Endodermal cell (in vitro differentiated cells): Measurements from ENCODE around the gene TMEM62. TPM values are rescaled to one million over a fixed set of nuclear protein-coding genes. Genes with fewer than 3 reads are reported as not detected.

Experiments
- DNase-seq: peaks from one replicate; pipeline ENCODE4 v3.0.0-alpha.2; 2017
- H3K27ac ChIP-seq: 2 replicates; pipeline ENCODE4 v1.5.1; 2013; ENCODE audit warnings: mild to moderate bottlenecking, low read depth, low read length, moderate library complexity
- H3K27me3 ChIP-seq: 2 replicates; pipeline ENCODE4 v1.6.1; 2013; ENCODE audit warnings: mild to moderate bottlenecking, low read length, moderate library complexity; ENCODE audit not compliant: insufficient read depth, control insufficient read depth, poor library complexity, severe bottlenecking
- H3K36me3 ChIP-seq: 2 replicates; pipeline ENCODE4 v1.7.0; 2013; ENCODE audit warnings: mild to moderate bottlenecking, low read length, moderate library complexity; ENCODE audit not compliant: control insufficient read depth, insufficient read depth
- H3K4me1 ChIP-seq: one replicate; pipeline ENCODE4 v1.7.0; 2013; ENCODE audit warnings: low read length; ENCODE audit not compliant: control insufficient read depth, insufficient read depth
- H3K4me3 ChIP-seq: 2 replicates; pipeline ENCODE4 v1.5.1; 2013; ENCODE audit warnings: mild to moderate bottlenecking, low read length, moderate library complexity
- H3K9ac ChIP-seq: 2 replicates; pipeline ENCODE4 v1.6.1; 2013; ENCODE audit warnings: mild to moderate bottlenecking, low read length, moderate library complexity; ENCODE audit not compliant: poor library complexity, severe bottlenecking; ENCODE audit errors: extremely low read depth
- H3K9me3 ChIP-seq: 2 replicates; pipeline ENCODE4 v1.6.1; 2013; ENCODE audit warnings: mild to moderate bottlenecking, low read length, moderate library complexity; ENCODE audit not compliant: control insufficient read depth
- H3K27ac Mint-ChIP-seq: 2 replicates; pipeline ENCODE4 v1.8.0; 2020; ENCODE audit warnings: mixed read lengths
- H3K27me3 Mint-ChIP-seq: 2 replicates; pipeline ENCODE4 v1.8.0; 2021; ENCODE audit warnings: mild to moderate bottlenecking, mixed read lengths; ENCODE audit not compliant: insufficient read depth
- H3K36me3 Mint-ChIP-seq: 2 replicates; pipeline ENCODE4 v1.8.0; 2020; ENCODE audit warnings: low read depth, mixed read lengths
- H3K4me1 Mint-ChIP-seq: 2 replicates; pipeline ENCODE4 v1.8.0; 2020; ENCODE audit warnings: mixed read lengths
- H3K4me3 Mint-ChIP-seq: 2 replicates; pipeline ENCODE4 v1.8.0; 2020; ENCODE audit warnings: mild to moderate bottlenecking, moderate library complexity, mixed read lengths
- H3K9me3 Mint-ChIP-seq: 2 replicates; pipeline ENCODE4 v1.8.0; 2020; ENCODE audit warnings: mild to moderate bottlenecking, mixed read lengths
- CTCF ChIP-seq: fragments of 200-600 bp; sonication (generic); conservative IDR thresholded peaks from 2 replicates; pipeline ENCODE4 v1.5.0; 2021; ENCODE audit warnings: antibody characterized with exemption, mild to moderate bottlenecking
- WGBS, 2 experiments: methylation state at CpG; one replicate each; pipeline versions ENCODE4 v1.1.5 to v1.1.7; 2013; ENCODE audit warnings: missing lambda C conversion rate in 2 of 2, mixed read lengths in 1 of 2; ENCODE audit not compliant: insufficient coverage in 1 of 2, insufficient read length in 1 of 2; 5-methylcytosine and 5-hydroxymethylcytosine counted together
- long read RNA-seq, 4 experiments: library from polyadenylated mRNA in 2 of 4; library from RNA in 1 of 4; library from capped mRNA in 1 of 4; stranded (forward) in 3 of 4; unstranded in 1 of 4; transcript quantifications; one replicate each; pipeline ENCODE4 v2.0.0, GENCODE V29; 2020 to 2021; ENCODE audit warnings: inconsistent platforms in 1 of 4
- polyA plus RNA-seq, 2 experiments: library from polyadenylated mRNA; stranded (reverse); fragments of 50-300 nt; gene quantifications; one replicate each; pipeline ENCODE4 v1.2.3, GENCODE V29; 2013
- total RNA-seq, 2 donors: library from RNA; stranded (reverse); fragmentation: NEBNext Ultra II Directional in 1 of 2; extraction: Animal tissue kit (Norgen Biotek cat#: 25700) in 1 of 2; gene quantifications; 2 replicates in 1 of 2; 3 replicates in 1 of 2; pipeline ENCODE4 v1.2.1, GENCODE V29; 2021

The TMEM62 gene
- 10 to 100 TPM in 1 of 2 donors, 1 to 10 TPM in 1; 8.1 to 10.2 TPM for total RNA-seq
- polyA plus RNA-seq (2013, experiment 1 of 2) = 4.8 TPM
- polyA plus RNA-seq (2013, experiment 2 of 2) = 4.4 TPM
- long read RNA-seq, experiment 1, partial matches to known transcripts = 2 of 6 reads
- long read RNA-seq, experiment 1, other reads (novel, unspliced or antisense) = 2 of 6 reads
- long read RNA-seq, experiment 2, partial matches to known transcripts = 3 of 12 reads
- long read RNA-seq, experiment 2, other reads (novel, unspliced or antisense) = 5 of 12 reads
- long read RNA-seq, experiment 3, transcript TMEM62-201 (14 exons, 2,771 nt) = major isoform, 8 of 15 reads
- long read RNA-seq, experiment 3, partial matches to known transcripts = 0 of 15 reads
- long read RNA-seq, experiment 3, other reads (novel, unspliced or antisense) = 7 of 15 reads
- long read RNA-seq, experiment 4, partial matches to known transcripts = 1 of 1 reads
- long read RNA-seq, experiment 4, other reads (novel, unspliced or antisense) = 0 of 1 reads

- Mint-ChIP-seq H3K27me3 (peaks cover 28% of the 10 kb centered on the region), H3K4me1 (peaks cover 10% of the 10 kb centered on the region), H3K9me3 (peaks cover 11% of the 10 kb centered on the region), H3K36me3 (peaks cover 13% of the 10 kb centered on the region), H3K4me3 (peak within 1 kb of the TSS; percentile 72), H3K27ac (peak within 1 kb of the TSS; percentile 79)
- peak; percentile 14 for TF ChIP-seq CTCF
- H3K9ac ChIP-seq = peak within 1 kb of the TSS; percentile 68
- no peak within 1 kb of the TSS for H3K27ac ChIP-seq
- H3K4me3 ChIP-seq = peak within 1 kb of the TSS; percentile 91
- 1% methylated on average over 25 to 66 of the region's 66 CpGs for WGBS, 2 experiments
- peaks cover 16% of the 10 kb centered on the region for H3K27me3 ChIP-seq
- peaks cover 15% of the 10 kb centered on the region for H3K36me3 ChIP-seq
- peak; percentile 90 for DNase-seq
- H3K4me1 ChIP-seq = peaks cover 3% of the 10 kb centered on the region
- peaks cover 10% of the 10 kb centered on the region for H3K9me3 ChIP-seq
Measured at GRCh38 chr15:43133430-43134156, at the start of gene TMEM62. TMEM62 (plus strand) TSS chr15:43133586; CDS start chr15:43133803, 217 bp downstream.

- no peak overlapping the region for H3K9ac ChIP-seq
- no peaks in the 10 kb centered on the region for H3K4me1 ChIP-seq
- H3K4me1 Mint-ChIP-seq = no peaks in the 10 kb centered on the region
- no peaks in the 10 kb centered on the region for H3K9me3 Mint-ChIP-seq
- no peak overlapping the region for H3K4me3 Mint-ChIP-seq
- no peak for TF ChIP-seq CTCF
- H3K27me3 Mint-ChIP-seq = no peaks in the 10 kb centered on the region
- peaks cover 50% of the 10 kb centered on the region for H3K36me3 Mint-ChIP-seq
- peaks cover 54% of the 10 kb centered on the region for H3K36me3 ChIP-seq
- H3K27ac Mint-ChIP-seq = no peak overlapping the region
- H3K4me3 ChIP-seq = no peak overlapping the region
- H3K9me3 ChIP-seq = no peaks in the 10 kb centered on the region
- DNase-seq = no peak
- H3K27ac ChIP-seq = no peak overlapping the region
- no peaks in the 10 kb centered on the region for H3K27me3 ChIP-seq
Measured at GRCh38 chr15:43085921-43086320, 47.5 kb upstream of the TMEM62 start.

- H3K36me3 ChIP-seq = peaks cover 57% of the 10 kb centered on the region
- H3K27ac Mint-ChIP-seq = peak overlapping the region; percentile 62
- H3K4me1 Mint-ChIP-seq = no peaks in the 10 kb centered on the region
- H3K9me3 Mint-ChIP-seq = no peaks in the 10 kb centered on the region
- DNase-seq = no peak
- no peaks in the 10 kb centered on the region for H3K27me3 ChIP-seq
- no peaks in the 10 kb centered on the region for H3K9me3 ChIP-seq
- H3K27me3 Mint-ChIP-seq = no peaks in the 10 kb centered on the region
- H3K9ac ChIP-seq = no peak overlapping the region
- TF ChIP-seq CTCF = no peak
- 100% methylated on average over 1 of the region's 1 CpG for WGBS, 2 experiments
- peaks cover 44% of the 10 kb centered on the region for H3K36me3 Mint-ChIP-seq
- H3K4me1 ChIP-seq = no peaks in the 10 kb centered on the region
- H3K4me3 ChIP-seq = no peak overlapping the region
- H3K27ac ChIP-seq = no peak overlapping the region
- no peak overlapping the region for H3K4me3 Mint-ChIP-seq
Measured at GRCh38 chr15:43086551-43086950, 46.8 kb upstream of the TMEM62 start.
